GM19395 (cell line): Measurements from ENCODE around the gene TNFAIP8L1.

Source experiments
- ATAC-seq: cut with Tn5 transposase; IDR thresholded peaks from one replicate; pipeline ENCODE4 v1.9.1; 2021; ENCODE audit warnings: mild to moderate bottlenecking, moderate library complexity; ENCODE audit not compliant: unreplicated experiment

Gene TNFAIP8L1

GRCh38 chr19:4647676-4648644 lies 8.6 kb downstream of the TNFAIP8L1 start:
- ATAC-seq = no peak

- ATAC-seq = no peak
These were observed 10.2 kb downstream of the TNFAIP8L1 start for GRCh38 chr19:4649392-4650047.

DNA sequence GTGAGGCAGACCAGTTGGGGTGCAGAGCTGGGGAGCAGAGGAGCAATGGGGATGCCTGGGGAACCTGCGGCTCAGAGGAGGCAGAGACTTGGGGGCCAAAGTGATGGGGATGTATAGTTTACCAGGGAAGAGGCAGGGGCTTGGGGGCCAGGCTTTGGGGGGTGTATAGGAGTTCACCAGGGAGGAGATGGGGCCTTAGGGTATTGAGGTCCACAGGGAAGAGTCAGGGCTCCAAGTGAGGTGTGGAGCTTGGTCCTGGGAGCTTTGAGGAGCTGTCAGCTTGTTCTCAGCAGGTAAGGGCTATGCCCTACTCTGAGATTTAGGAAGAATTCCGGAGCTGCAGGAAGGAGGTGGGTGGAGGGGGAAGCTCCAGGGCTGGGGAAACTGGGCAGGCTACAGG lies 10.8 kb downstream of the TNFAIP8L1 start:
- no peak for ATAC-seq

DNA sequence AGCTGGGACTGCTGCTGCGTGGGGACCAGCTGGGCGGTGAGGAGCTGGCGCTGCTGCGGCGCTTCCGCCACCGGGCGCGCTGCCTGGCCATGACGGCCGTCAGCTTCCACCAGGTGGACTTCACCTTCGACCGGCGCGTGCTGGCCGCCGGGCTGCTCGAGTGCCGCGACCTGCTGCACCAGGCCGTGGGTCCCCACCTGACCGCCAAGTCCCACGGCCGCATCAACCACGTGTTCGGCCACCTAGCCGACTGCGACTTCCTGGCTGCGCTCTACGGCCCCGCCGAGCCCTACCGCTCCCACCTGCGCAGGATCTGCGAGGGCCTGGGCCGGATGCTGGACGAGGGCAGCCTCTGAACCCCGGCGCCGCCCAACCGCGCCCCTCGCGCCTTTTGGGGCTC lies 12.8 kb downstream of the TNFAIP8L1 start:
- ATAC-seq = no peak

GRCh38 chr19:4653793-4654436 lies 14.6 kb downstream of the TNFAIP8L1 start:
- no peak for ATAC-seq

DNA sequence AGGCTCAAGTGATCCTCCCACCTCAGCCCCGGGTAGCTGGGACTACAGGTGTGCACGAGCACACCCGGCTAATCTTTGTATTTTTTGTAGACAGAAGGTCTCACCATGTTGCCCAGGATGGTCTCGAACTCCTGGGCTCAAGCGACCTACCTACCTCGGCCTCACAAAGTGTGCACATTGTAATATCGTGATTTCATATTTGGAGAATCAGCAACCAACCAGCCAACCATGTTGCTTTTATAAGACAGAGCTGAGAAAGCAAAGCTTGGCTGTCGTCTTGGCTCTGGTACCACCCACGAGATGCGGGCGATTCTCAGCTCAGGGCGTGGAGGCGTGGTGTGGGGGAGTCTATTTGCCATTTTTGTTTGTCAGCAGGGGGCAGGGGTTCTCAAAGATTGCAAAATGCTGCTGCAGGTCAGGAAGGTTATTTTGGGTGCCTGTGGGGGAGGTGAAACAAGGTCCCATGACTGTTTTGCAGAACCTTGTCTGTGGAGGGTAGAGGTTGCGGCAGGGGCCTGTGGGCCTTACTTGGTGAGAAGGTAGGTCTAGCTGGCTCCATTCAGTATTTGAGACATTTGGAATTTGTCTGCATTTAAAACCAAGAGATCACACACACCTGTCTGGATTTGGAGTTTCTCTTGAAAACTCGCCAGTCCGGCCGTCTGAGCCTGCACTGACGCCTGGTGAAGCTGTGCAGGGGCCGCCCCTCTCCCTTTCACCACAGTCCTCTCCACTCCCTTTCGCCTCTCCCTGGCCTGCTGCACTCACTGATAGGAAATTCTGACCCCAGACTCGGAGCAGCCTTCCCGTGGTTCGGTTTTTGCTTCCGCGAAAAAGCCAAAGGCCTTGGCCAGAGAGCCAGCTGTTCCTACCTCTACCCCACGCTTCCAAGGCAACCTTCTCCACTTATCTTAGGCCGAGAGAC lies 15.4 kb downstream of the TNFAIP8L1 start:
- no peak for ATAC-seq

- ATAC-seq = no peak
These were observed 16.8 kb downstream of the TNFAIP8L1 start for GRCh38 chr19:4656102-4656501.

- ATAC-seq = no peak
These were observed 17.9 kb downstream of the TNFAIP8L1 start for GRCh38 chr19:4657262-4657661.

DNA sequence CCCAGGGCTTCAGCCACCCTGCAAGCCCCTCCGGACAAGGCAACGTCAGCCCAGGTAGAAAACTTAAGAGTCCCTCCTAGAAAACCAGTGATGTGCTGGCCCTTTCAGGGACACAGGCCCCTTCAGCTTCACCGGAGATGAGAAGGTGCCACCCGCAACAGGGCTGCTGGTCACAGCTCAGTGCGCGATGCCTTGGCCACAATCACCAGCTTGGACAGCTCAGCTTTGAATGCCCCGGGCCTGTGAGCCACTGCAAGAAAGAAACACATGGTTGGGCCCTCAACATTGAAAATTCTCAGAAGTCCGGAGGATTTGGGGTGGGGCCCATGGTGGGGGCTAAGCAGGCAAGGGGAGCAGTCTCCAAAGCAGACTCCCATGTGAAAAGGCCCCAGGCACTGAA lies 18.5 kb downstream of the TNFAIP8L1 start:
- no peak for ATAC-seq

DNA sequence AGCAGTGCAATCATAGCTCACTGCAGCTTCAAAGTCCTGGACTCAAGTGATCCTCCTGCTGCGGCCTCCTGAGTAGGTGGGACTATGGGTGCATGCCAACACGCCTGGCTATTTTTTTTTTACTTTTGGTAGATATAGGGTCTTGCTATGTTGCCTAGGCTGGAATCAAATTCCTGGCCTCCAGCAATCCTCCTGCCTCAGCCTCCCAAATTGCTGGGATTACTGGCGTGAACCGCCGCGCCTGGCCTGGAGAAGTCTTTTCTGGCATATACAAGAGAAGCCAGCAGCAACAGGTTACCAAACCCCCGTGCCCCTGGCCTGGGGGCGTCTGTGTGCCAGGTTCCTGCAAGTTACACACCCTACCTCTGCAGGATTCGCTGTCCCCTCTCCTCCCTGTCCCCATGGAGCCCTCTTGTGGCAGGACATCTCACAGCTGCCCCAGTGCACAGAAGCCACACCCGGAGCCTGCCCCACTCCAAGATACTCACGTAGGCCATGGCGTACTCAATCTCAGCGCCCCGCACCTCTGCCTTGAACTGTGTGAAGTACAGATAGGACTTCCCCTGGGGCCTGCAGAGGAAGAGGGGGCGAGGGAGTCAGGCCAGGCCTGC lies 21.0 kb downstream of the TNFAIP8L1 start:
- ATAC-seq = no peak

DNA sequence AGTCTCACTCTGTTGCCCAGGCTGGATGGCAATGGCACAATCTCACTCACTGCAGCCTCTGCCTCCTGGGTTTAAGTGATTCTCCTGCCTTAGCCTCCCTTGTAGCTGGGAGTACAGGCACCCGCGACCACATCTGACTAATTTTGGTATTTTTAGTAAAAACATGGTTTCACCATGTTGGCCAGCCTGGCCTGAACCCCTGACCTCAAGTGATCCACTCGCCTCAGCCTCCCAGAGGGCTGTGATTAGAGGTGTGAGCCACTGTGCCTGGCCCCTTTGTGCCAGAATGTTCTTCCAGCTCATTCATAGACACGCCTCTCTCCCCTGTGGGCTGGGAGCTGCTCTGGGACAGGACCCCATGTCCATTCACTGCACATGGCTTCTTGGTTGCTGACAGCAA lies 21.7 kb downstream of the TNFAIP8L1 start:
- no peak for ATAC-seq

DNA sequence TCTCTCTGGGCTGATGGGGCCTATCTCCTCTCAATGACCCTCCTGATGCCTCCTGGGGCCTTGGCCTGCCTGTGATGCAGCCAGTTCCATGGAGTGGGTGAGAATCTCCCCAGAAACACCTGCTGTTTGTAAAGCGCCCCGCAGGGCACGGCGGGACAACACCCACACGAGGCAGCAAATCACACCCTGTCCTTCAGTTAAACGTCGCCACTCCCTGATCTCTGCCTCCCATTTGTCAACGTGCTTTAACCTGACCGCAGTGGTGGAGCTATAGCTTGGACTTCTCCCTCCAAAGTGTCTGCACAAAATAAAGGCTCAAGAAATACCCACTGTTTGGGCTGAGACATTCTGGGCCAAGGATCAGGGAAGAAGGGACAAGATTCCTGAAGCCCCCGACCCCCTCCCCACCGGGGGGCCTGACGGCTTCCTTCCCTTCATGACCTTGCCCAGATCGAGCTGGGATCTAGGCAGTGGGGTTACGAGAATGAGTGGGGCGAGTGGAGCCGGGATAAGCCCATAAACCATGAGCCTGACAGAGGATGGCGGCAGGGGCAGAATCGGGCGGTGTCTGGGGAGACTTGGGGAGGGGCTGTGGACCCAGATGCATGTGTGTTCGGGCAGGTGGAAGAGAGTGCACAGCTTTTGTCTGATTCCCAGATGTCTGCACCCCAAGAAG lies 22.8 kb downstream of the TNFAIP8L1 start:
- no peak for ATAC-seq

GRCh38 chr19:4662812-4663211 lies 23.5 kb downstream of the TNFAIP8L1 start:
- ATAC-seq = no peak

- ATAC-seq = no peak
These were observed 25.3 kb downstream of the TNFAIP8L1 start for GRCh38 chr19:4664642-4665041.

- ATAC-seq = peak; percentile 83
These were observed 30.6 kb downstream of the TNFAIP8L1 start, which contains the start of gene MYDGF for GRCh38 chr19:4669723-4670480. Gene MYDGF, minus strand, starts transcription at chr19:4670342. Its CDS starts 8 bp downstream, at chr19:4670334.

DNA sequence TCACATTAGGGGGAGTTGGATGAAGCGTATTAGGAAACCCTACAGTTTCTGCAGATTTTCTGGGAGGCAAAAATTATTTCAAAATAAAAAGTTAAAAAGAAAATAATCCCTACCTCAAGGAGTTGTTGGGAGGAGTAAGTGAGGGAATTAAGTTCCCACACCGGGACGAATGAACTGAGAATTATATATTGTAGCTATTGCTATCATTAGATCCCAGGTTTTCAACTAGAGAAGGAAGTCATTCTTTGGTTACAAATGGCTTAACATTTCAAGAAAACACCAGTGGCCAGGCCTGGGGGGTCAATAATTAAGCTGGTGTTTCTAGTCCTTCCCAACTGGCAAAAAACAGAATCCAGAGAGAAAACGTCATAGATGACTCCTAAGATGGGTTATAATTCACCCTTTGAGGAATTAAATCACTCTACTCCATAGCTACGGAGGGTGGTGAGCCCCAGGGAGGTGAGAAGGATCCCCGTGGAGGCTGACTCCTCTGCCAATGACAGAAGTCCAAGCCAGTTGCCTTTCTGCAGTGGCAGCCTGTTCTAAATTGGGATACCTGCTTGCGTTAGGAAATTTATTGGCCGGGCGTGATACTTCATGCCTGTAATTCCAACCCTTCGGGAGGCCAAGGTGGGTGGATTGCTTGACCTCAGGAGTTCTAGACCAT lies 32.0 kb downstream of the TNFAIP8L1 start:
- ATAC-seq = no peak

GRCh38 chr19:4673216-4673615 lies 33.9 kb downstream of the TNFAIP8L1 start:
- no peak for ATAC-seq

- no peak for ATAC-seq
These were observed 34.4 kb downstream of the TNFAIP8L1 start for GRCh38 chr19:4673726-4674125.
